A549 (cell line): ENCODE data around the gene PIK3IP1. TPM values are rescaled to one million over a fixed set of nuclear protein-coding genes. Genes with fewer than 3 reads are reported as not detected.

Experiments used
- ATAC-seq, 2 experiments: fragments of 200-7000 bp in 1 of 2; fragments of >200 bp in 1 of 2; cut with Nextera tagmentation in 1 of 2; cut with Tn5 transposase in 1 of 2; 3 replicates each; pipeline versions ENCODE4 v1.8.0 to v1.9.1; 2018 to 2020; ENCODE audit warnings: mild to moderate bottlenecking in 1 of 2, moderate library complexity in 1 of 2
- CTCF ChIA-PET: fragments of 300-600 bp; sonication (Branson Sonifier 250); formaldehyde crosslinking; extraction: SDS; loops from one replicate; lab custom pipeline; 2021; ENCODE audit warnings: antibody characterized with exemption, inconsistent platforms; lab: Yijun Ruan, JAX
- POLR2A ChIA-PET: fragments of 350-600 bp; formaldehyde crosslinking; extraction: SDS; loops from one replicate; lab custom pipeline; 2021; ENCODE audit warnings: antibody characterized with exemption, inconsistent platforms; lab: Yijun Ruan, JAX
- DNase-seq, 2 experiments: peaks; one replicate each; pipeline versions ENCODE4 v3.0.0 to v3.0.0-alpha.2; 2011 to 2016; ENCODE audit warnings: low read depth in 1 of 2, low spot score in 1 of 2
- FAIRE-seq: peaks from 2 replicates; lab custom pipeline; 2011; peaks lifted over from hg19 to GRCh38; lab: Jason Lieb, UNC
- H3K27ac ChIP-seq, 2 experiments: fragments of >200 bp; sonication (Bioruptor Twin); formaldehyde crosslinking; 3 replicates each; pipeline ENCODE4 v1.5.1; 2016 to 2017
- H3K4me1 ChIP-seq: fragments of >200 bp; sonication (Bioruptor Twin); formaldehyde crosslinking; 3 replicates; pipeline ENCODE4 v1.6.1; 2016
- H3K4me2 ChIP-seq: fragments of >200 bp; sonication (Bioruptor Twin); formaldehyde crosslinking; 3 replicates; pipeline ENCODE4 v1.6.1; 2016
- H3K4me3 ChIP-seq: fragments of >200 bp; sonication (Bioruptor Twin); formaldehyde crosslinking; 3 replicates; pipeline ENCODE4 v1.5.1; 2016
- H3K9me3 ChIP-seq: fragments of >200 bp; sonication (Bioruptor Twin); formaldehyde crosslinking; 3 replicates; pipeline ENCODE4 v1.6.1; 2016
- CBX2 ChIP-seq: fragments of 200-600 bp; sonication (generic); IDR thresholded peaks from 2 replicates; pipeline ENCODE4 v1.6.1; 2016; ENCODE audit warnings: low read depth, mild to moderate bottlenecking, borderline replicate concordance
- CHD2 ChIP-seq: fragments of 150-350 bp; IDR thresholded peaks from 2 replicates; pipeline ENCODE4 v1.6.1; 2014; ENCODE audit warnings: low read length; ENCODE audit not compliant: partially characterized antibody
- E2F6 ChIP-seq: IDR thresholded peaks from 2 replicates; pipeline ENCODE4 v1.6.1; 2012; ENCODE audit warnings: low read depth, borderline replicate concordance
- EHMT2 ChIP-seq: fragments of 200-600 bp; sonication (generic); IDR thresholded peaks from 2 replicates; pipeline ENCODE4 v1.6.1; 2016; ENCODE audit warnings: antibody characterized with exemption, low read depth, mild to moderate bottlenecking, moderate library complexity
- FOSB ChIP-seq: fragments of 250-450 bp; sonication (Bioruptor Pico); IDR thresholded peaks from 2 replicates; pipeline ENCODE4 v1.5.0; 2020; ENCODE audit warnings: mild to moderate bottlenecking, moderate library complexity
- FOSL2 ChIP-seq, 2 experiments: fragments of 450-650 bp in 1 of 2; fragments of >200 bp in 1 of 2; sonication (Bioruptor Twin) in 1 of 2; formaldehyde crosslinking; IDR thresholded peaks; 2 replicates each; pipeline versions ENCODE4 v1.5.0 to v1.6.1; 2016 to 2020; ENCODE audit warnings: mild to moderate bottlenecking in 1 of 2, moderate library complexity in 1 of 2
- GATA3 ChIP-seq: IDR thresholded peaks from 2 replicates; pipeline ENCODE4 v1.6.1; 2012; ENCODE audit warnings: borderline replicate concordance
- HDAC2 ChIP-seq: fragments of 200-600 bp; sonication (generic); IDR thresholded peaks from 2 replicates; pipeline ENCODE4 v1.6.1; 2016
- JUN ChIP-seq, 2 experiments: fragments of >200 bp; sonication (Bioruptor Twin); formaldehyde crosslinking; IDR thresholded peaks; 2 replicates in 1 of 2; 3 replicates in 1 of 2; pipeline ENCODE4 v1.6.1; 2016 to 2017
- MAX ChIP-seq: IDR thresholded peaks from 2 replicates; pipeline ENCODE4 v1.6.1; 2012
- NPAS2 ChIP-seq: fragments of 250-450 bp; sonication (Bioruptor Pico); IDR thresholded peaks from 2 replicates; pipeline ENCODE4 v1.8.0; 2022; ENCODE audit warnings: mild to moderate bottlenecking, moderate library complexity, borderline replicate concordance
- POLR2A ChIP-seq: IDR thresholded peaks from 2 replicates; pipeline ENCODE4 v1.6.1; 2012; ENCODE audit warnings: mild to moderate bottlenecking, low read length
- RFX5 ChIP-seq: fragments of 450-650 bp; IDR thresholded peaks from 2 replicates; pipeline ENCODE4 v1.7.1; 2014; ENCODE audit warnings: antibody characterized with exemption, mild to moderate bottlenecking, moderate library complexity
- TFCP2L1 ChIP-seq: fragments of 250-450 bp; sonication (Bioruptor Pico); IDR thresholded peaks from 2 replicates; pipeline ENCODE4 v1.5.0; 2021; ENCODE audit warnings: mild to moderate bottlenecking
- WGBS: methylation state at CpG from one replicate; pipeline ENCODE4 v1.1.6; 2017; ENCODE audit errors: missing lambda C conversion rate; 5-methylcytosine and 5-hydroxymethylcytosine counted together
- polyA plus RNA-seq, 4 experiments: library from polyadenylated mRNA; depleted of rRNA in 3 of 4; stranded (reverse); fragments of >200 nt; fragmentation: RNase III in 1 of 4; extraction: RNeasy Plus Mini Kit Qiagen cat#74134 plus additional on column Dnase treatment in 1 of 4; gene quantifications; 2 replicates in 3 of 4; 3 replicates in 1 of 4; pipeline ENCODE4 v1.2.3, GENCODE V29; 2011 to 2017
- TF ChIP-seq, protein P1 (sequence below): fragments of 450-650 bp; IDR thresholded peaks from 2 replicates; pipeline ENCODE4 v1.6.1; 2014; ENCODE audit warnings: antibody characterized with exemption
- TF ChIP-seq, protein P2 (sequence below): fragments of 250-450 bp; sonication (Bioruptor Pico); IDR thresholded peaks from 2 replicates; pipeline ENCODE4 v1.5.0; 2020; ENCODE audit warnings: low read depth, mild to moderate bottlenecking, moderate library complexity
- TF ChIP-seq, protein P3 (sequence below): fragments of >200 bp; sonication (Bioruptor Twin); formaldehyde crosslinking; IDR thresholded peaks from 3 replicates; pipeline ENCODE4 v1.5.1; 2016

The PIK3IP1 gene
- polyA plus RNA-seq, 2 of the 4 experiments (the other 2 are of a cell fraction), result 0.90 to 1.6 TPM

- no peak for ATAC-seq
- WGBS, result 87% methylated on average over 3 of the region's 3 CpGs
- CTCF ChIA-PET, result interaction anchor here (0.8 kb wide), 1 partner anchor 18 kb away, joined by 3 read pairs; no protein-coding TSS in a partner anchor
- no peak overlapping the region; the same call in 2 of the 3 replicates for H3K4me2 ChIP-seq
- H3K4me3 ChIP-seq, result no peak overlapping the region
- no peak overlapping the region for H3K27ac ChIP-seq
- H3K4me1 ChIP-seq, result peaks cover 22% of the 10 kb centered on the region
- POLR2A ChIA-PET, result no interaction called here
- H3K9me3 ChIP-seq, result no peaks in the 10 kb centered on the region
- TF ChIP-seq POLR2A (no peak), RFX5 (no peak), JUN (IDR thresholded peaks at IDR 0.05) (no peak), MAX (no peak), HDAC2 (no peak), NPAS2 (CRISPR knock-in tag) (no peak), CHD2 (no peak), TFCP2L1 (no peak), E2F6 (no peak), EHMT2 (no peak), FOSL2 (IDR thresholded peaks at IDR 0.05) (no peak), FOSL2 (CRISPR knock-in tag; IDR thresholded peaks at IDR 0.05) (no peak), GATA3 (no peak)
- TF ChIP-seq, protein P1, sequence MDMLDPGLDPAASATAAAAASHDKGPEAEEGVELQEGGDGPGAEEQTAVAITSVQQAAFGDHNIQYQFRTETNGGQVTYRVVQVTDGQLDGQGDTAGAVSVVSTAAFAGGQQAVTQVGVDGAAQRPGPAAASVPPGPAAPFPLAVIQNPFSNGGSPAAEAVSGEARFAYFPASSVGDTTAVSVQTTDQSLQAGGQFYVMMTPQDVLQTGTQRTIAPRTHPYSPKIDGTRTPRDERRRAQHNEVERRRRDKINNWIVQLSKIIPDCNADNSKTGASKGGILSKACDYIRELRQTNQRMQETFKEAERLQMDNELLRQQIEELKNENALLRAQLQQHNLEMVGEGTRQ, result no peak
- TF ChIP-seq, protein P2, sequence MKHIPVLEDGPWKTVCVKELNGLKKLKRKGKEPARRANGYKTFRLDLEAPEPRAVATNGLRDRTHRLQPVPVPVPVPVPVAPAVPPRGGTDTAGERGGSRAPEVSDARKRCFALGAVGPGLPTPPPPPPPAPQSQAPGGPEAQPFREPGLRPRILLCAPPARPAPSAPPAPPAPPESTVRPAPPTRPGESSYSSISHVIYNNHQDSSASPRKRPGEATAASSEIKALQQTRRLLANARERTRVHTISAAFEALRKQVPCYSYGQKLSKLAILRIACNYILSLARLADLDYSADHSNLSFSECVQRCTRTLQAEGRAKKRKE, result no peak
- TF ChIP-seq, protein P3, sequence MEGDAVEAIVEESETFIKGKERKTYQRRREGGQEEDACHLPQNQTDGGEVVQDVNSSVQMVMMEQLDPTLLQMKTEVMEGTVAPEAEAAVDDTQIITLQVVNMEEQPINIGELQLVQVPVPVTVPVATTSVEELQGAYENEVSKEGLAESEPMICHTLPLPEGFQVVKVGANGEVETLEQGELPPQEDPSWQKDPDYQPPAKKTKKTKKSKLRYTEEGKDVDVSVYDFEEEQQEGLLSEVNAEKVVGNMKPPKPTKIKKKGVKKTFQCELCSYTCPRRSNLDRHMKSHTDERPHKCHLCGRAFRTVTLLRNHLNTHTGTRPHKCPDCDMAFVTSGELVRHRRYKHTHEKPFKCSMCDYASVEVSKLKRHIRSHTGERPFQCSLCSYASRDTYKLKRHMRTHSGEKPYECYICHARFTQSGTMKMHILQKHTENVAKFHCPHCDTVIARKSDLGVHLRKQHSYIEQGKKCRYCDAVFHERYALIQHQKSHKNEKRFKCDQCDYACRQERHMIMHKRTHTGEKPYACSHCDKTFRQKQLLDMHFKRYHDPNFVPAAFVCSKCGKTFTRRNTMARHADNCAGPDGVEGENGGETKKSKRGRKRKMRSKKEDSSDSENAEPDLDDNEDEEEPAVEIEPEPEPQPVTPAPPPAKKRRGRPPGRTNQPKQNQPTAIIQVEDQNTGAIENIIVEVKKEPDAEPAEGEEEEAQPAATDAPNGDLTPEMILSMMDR, result no peak
- DNase-seq, result no peak
- FAIRE-seq, result no peak
Measured at GRCh38 chr22:31295360-31295759, 3.1 kb upstream of the PIK3IP1 start.

GRCh38 chr22:31291481-31292235 is 630 bp downstream of the PIK3IP1 start:
- TF ChIP-seq FOSB (CRISPR knock-in tag) (no peak), CBX2 (no peak), MAX (0 out of 2 replicates have a peak, but pooled peaks have one; percentile 2)
- DNase-seq (no peak), ATAC-seq (peak; percentile 11 to 15; a peak in 2 of 6 replicates), FAIRE-seq (no peak)
- 53% methylated on average over 18 of the region's 20 CpGs for WGBS
- H3K9me3 ChIP-seq, result no peaks in the 10 kb centered on the region
- peak overlapping the region; percentile 88 for H3K4me2 ChIP-seq
- H3K4me3 ChIP-seq, result peak overlapping the region; percentile 14; the same call in 2 of the 3 replicates
- ChIA-PET CTCF (interaction anchor here (0.5 to 4.5 kb wide), 17 partner anchors 9 to 612 kb away, joined by 3 to 27 read pairs (median 3); partner anchors contain the start of genes LIMK2 and PATZ1), POLR2A (interaction anchor here (1.0 to 1.7 kb wide), 3 partner anchors 33 to 55 kb away, joined by 4 to 11 read pairs (median 4); partner anchors contain the start of gene PATZ1)
- peak overlapping the region in 1 of 2 experiments; percentile 84; a peak in 4 of 6 replicates for H3K27ac ChIP-seq
- H3K4me1 ChIP-seq, result peaks cover 26% of the 10 kb centered on the region
